Sigmoid colon (tissue), 7 donors: ENCODE measurements around the gene ZKSCAN8. TPM values are rescaled to one million over a fixed set of nuclear protein-coding genes. Genes with fewer than 3 reads are reported as not detected.

ENCODE experiments used
- DNase-seq: peaks from one replicate; pipeline ENCODE4 v3.0.0-alpha.2; 2019
- H3K27ac ChIP-seq, 4 donors: fragments of 200-600 bp; sonication (generic); one replicate each; pipeline ENCODE4 v1.5.1; 2016 to 2019; ENCODE audit warnings: mild to moderate bottlenecking in 1 of 4
- H3K27me3 ChIP-seq, 3 donors: fragments of 200-600 bp; sonication (generic); one replicate each; pipeline ENCODE4 v1.5.1; 2019; ENCODE audit warnings: mild to moderate bottlenecking in 1 of 3
- H3K36me3 ChIP-seq, 4 donors: fragments of 200-600 bp; sonication (generic); one replicate each; pipeline ENCODE4 v1.5.1; 2016 to 2019
- H3K4me1 ChIP-seq, 4 donors: fragments of 200-600 bp; sonication (generic); one replicate each; pipeline ENCODE4 v1.5.1; 2017 to 2019
- H3K4me3 ChIP-seq, 4 donors: fragments of 200-600 bp; sonication (generic); one replicate each; pipeline ENCODE4 v1.5.1; 2017 to 2019; ENCODE audit warnings: mild to moderate bottlenecking in 2 of 4, moderate library complexity in 1 of 4
- H3K9me3 ChIP-seq, 4 donors: fragments of 200-600 bp in 3 of 4; sonication (generic) in 3 of 4; one replicate each; pipeline versions ENCODE4 v1.5.1 to v1.6.1; 2013 to 2019
- CTCF ChIP-seq, 4 experiments: fragments of 450-650 bp in 3 of 4; fragments of 200-600 bp in 1 of 4; IDR thresholded peaks; one replicate each; pipeline ENCODE4 v1.5.1; 2016 to 2019; ENCODE audit warnings: antibody characterized with exemption in 4 of 4, mild to moderate bottlenecking in 3 of 4, moderate library complexity in 2 of 4
- EP300 ChIP-seq, 4 donors: sonication (generic); formaldehyde crosslinking; IDR thresholded peaks; one replicate each; pipeline ENCODE4 v1.6.1; 2017; ENCODE audit warnings: antibody characterized with exemption in 4 of 4
- POLR2A ChIP-seq, 2 donors: fragments of 450-650 bp; IDR thresholded peaks; one replicate each; pipeline ENCODE4 v1.6.1; 2016; ENCODE audit warnings: antibody characterized with exemption in 2 of 2, mild to moderate bottlenecking in 2 of 2, moderate library complexity in 2 of 2
- POLR2AphosphoS5 ChIP-seq, 4 donors: sonication (generic); formaldehyde crosslinking; IDR thresholded peaks; one replicate each; pipeline ENCODE4 v1.6.1; 2017; ENCODE audit warnings: antibody characterized with exemption in 4 of 4
- WGBS, 2 donors: extraction: QIAGEN DNeasy Blood & Tissue Kit; methylation state at CpG; one replicate each; pipeline ENCODE4 v1.1.7; 2013; 5-methylcytosine and 5-hydroxymethylcytosine counted together
- intact Hi-C: fragments of 100-400 bp; cut with DNase I; formaldehyde crosslinking; loops from one replicate; pipeline ENCODE4 v1.15.1; 2023
- polyA plus RNA-seq, 3 donors: library from polyadenylated mRNA; stranded (reverse); fragments of 200-250 nt; gene quantifications; one replicate each; pipeline ENCODE4 v1.2.3, GENCODE V29; 2013
- total RNA-seq, 4 donors: library from RNA; depleted of rRNA; stranded (reverse); fragments of >200 nt; gene quantifications; one replicate each; pipeline ENCODE4 v1.1.0, GENCODE V29; 2016
- donor health status: healthy with polysubstance abuse.
- donor health status: Bipolar disorder and iron deficiency.
- donor health status: healthy.

The ZKSCAN8 gene
- total and polyA plus RNA-seq, 7 donors, result 1.6 to 24.9 (median 20.7) TPM

DNA sequence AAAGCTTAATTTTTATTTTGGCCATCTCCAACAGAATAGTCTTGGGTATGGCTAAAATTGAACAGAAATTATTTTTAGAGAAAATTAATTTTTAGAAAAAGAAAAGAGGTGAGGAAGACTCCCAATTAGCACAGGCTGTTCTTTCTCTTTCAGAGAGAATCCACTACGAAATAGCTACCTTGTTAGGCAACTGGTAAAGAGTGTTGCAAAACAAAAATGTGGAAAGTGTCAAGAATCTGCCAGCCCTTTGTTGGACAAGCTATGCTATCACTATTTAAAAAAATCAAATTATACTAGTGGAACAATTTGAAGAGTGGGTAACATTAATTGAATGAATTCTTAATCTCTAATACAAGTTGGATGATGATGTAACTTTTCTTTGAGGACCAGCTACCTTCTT lies 64.2 kb downstream of the ZKSCAN8 start:
- WGBS, 2 donors, result 61 to 75% methylated on average over 1 of the region's 1 CpG
- no peak for TF ChIP-seq EP300 (IDR thresholded peaks at IDR 0.05)
- no peak for TF ChIP-seq POLR2AphosphoS5 (IDR thresholded peaks at IDR 0.05)
- no peak for TF ChIP-seq CTCF (IDR thresholded peaks at IDR 0.05)
- TF ChIP-seq POLR2A (IDR thresholded peaks at IDR 0.05), result no peak
- no peak overlapping the region for H3K27ac ChIP-seq
- H3K4me1 ChIP-seq, result peaks cover 0 to 13% (median 11%) of the 10 kb centered on the region in 4 donors
- no peak for DNase-seq
- no peaks in the 10 kb centered on the region for H3K36me3 ChIP-seq
- intact Hi-C loops, result no loop called here
- H3K4me3 ChIP-seq, result no peak overlapping the region
- peaks cover 38 to 63% (median 42%) of the 10 kb centered on the region in 3 donors for H3K27me3 ChIP-seq
- peaks cover 0 to 9% (median 2%) of the 10 kb centered on the region in 4 donors for H3K9me3 ChIP-seq

DNA sequence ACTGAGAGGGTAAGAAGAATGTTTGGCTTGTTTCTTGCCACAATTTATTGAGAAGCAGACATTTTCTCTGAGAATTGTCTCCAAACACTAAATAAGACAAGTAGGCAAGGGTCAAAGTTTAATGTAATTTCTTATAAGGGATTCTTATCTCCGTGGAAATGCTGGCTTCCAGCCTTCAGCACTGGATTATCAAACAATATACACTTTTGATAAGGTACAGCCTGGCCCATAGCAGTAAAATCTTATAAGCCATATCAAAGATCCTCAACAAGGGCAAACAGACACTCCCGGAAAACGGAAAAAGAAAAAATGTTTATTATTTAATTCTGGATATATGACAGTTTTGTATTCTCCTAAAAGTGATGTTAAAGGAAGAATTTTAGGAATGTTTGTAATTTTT lies 64.8 kb downstream of the ZKSCAN8 start:
- Histone ChIP-seq H3K4me3 (no peak overlapping the region), H3K27me3 (peaks cover 38 to 70% (median 49%) of the 10 kb centered on the region in 3 donors), H3K4me1 (peaks cover 0 to 13% (median 11%) of the 10 kb centered on the region in 4 donors), H3K27ac (no peak overlapping the region), H3K9me3 (peaks cover 0 to 9% (median 2%) of the 10 kb centered on the region in 4 donors), H3K36me3 (no peaks in the 10 kb centered on the region)
- TF ChIP-seq POLR2A (IDR thresholded peaks at IDR 0.05) (no peak), POLR2AphosphoS5 (IDR thresholded peaks at IDR 0.05) (no peak), EP300 (IDR thresholded peaks at IDR 0.05) (no peak), CTCF (IDR thresholded peaks at IDR 0.05) (no peak)
- no peak for DNase-seq
- intact Hi-C loops, result no loop called here
- WGBS, 2 donors, result 9 to 42% methylated on average over 3 of the region's 3 CpGs

- intact Hi-C loops, result no loop called here
- TF ChIP-seq POLR2A (IDR thresholded peaks at IDR 0.05) (no peak), CTCF (IDR thresholded peaks at IDR 0.05) (no peak), POLR2AphosphoS5 (IDR thresholded peaks at IDR 0.05) (no peak), EP300 (IDR thresholded peaks at IDR 0.05) (no peak)
- peaks cover 0 to 9% (median 2%) of the 10 kb centered on the region in 4 donors for H3K9me3 ChIP-seq
- H3K27ac ChIP-seq, result no peak overlapping the region
- WGBS, 2 donors, result 9 to 10% methylated on average over 15 of the region's 15 CpGs
- peaks cover 0 to 13% (median 11%) of the 10 kb centered on the region in 4 donors for H3K4me1 ChIP-seq
- peak overlapping the region in 3 of 4 donors; percentile 14 to 28 (median 23) for H3K4me3 ChIP-seq
- no peaks in the 10 kb centered on the region for H3K36me3 ChIP-seq
- H3K27me3 ChIP-seq, result peaks cover 38 to 75% (median 54%) of the 10 kb centered on the region in 3 donors
- no peak for DNase-seq
These were observed 65.3 kb downstream of the ZKSCAN8 start for GRCh38 chr6:28206928-28207509.

DNA sequence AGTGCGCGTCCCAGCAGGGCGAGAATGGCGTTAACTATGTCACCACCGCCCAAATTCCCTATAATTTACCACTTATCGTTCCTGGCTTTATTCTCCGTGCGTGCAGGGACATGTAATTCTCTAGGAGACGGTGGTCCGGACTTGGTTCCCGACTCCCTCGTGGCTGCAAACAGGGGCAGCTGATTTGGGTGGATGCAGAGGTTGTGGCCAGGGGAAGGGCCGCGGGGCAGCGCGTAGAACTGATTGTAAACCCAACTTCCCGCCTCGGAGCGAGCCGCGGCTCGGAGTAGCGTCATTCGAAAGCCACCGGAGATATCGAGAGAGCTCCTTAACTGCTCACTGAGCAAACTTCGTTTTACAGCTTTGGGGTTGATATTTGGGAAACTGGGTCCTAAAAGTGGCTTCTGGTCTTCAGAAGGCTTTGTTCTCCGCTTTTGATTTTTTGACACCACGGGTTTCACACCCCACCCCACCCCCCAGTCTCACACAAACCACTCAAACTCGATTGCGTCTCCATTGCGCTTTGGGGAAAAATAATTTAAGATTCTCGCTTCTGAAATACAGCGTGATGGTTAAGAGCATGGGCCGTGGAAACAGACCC lies 65.9 kb downstream of the ZKSCAN8 start:
- H3K27me3 ChIP-seq, result peaks cover 38 to 81% (median 59%) of the 10 kb centered on the region in 3 donors
- WGBS, 2 donors, result 2 to 4% methylated on average over 35 of the region's 35 CpGs
- H3K9me3 ChIP-seq, result peaks cover 0 to 9% (median 2%) of the 10 kb centered on the region in 4 donors
- no peak overlapping the region for H3K27ac ChIP-seq
- H3K4me3 ChIP-seq, result peak overlapping the region in 3 of 4 donors; percentile 16 to 28 (median 23)
- TF ChIP-seq POLR2A (IDR thresholded peaks at IDR 0.05) (no peak), EP300 (IDR thresholded peaks at IDR 0.05) (no peak), POLR2AphosphoS5 (IDR thresholded peaks at IDR 0.05) (peak in 1 of 4 donors; percentile 25), CTCF (IDR thresholded peaks at IDR 0.05) (no peak)
- H3K4me1 ChIP-seq, result peaks cover 0 to 13% (median 11%) of the 10 kb centered on the region in 4 donors
- intact Hi-C loops, result no loop called here
- no peak for DNase-seq
- no peaks in the 10 kb centered on the region for H3K36me3 ChIP-seq
